ENCODE data around the gene CTDSP1. TPM values are rescaled to one million over a fixed set of nuclear protein-coding genes. Genes with fewer than 3 reads are reported as not detected.
A peak's percentile ranks its signal among the peaks of the same experiment; 100 is the strongest.

Gene CTDSP1
- total RNA-seq, 1 experiment from 2014 or later = 86.5 TPM

DNA sequence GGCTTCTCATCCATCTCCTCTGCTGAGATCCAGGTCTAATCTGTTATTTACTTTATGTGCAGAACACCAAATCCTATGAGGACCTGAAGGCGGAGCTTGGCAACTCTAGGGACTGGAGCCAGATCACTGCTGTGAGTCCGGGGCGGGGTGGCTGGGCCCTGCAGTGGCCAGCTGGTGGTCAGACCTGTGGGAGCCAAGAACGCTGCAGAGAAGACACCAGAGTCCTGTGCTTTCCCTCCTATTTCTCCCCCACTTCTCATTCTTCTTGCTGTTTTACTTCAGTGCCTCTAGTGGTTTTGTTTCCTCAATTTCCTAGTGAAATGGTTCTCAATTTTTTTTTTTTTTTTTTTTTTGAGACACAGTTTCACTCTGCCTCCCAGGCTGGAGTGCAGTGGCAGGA, 38.9 kb downstream of the CTDSP1 start:
- in situ Hi-C loops (cut with HindIII; ENCODE audit: low sequenced_read_pairs) = no loop called here

DNA sequence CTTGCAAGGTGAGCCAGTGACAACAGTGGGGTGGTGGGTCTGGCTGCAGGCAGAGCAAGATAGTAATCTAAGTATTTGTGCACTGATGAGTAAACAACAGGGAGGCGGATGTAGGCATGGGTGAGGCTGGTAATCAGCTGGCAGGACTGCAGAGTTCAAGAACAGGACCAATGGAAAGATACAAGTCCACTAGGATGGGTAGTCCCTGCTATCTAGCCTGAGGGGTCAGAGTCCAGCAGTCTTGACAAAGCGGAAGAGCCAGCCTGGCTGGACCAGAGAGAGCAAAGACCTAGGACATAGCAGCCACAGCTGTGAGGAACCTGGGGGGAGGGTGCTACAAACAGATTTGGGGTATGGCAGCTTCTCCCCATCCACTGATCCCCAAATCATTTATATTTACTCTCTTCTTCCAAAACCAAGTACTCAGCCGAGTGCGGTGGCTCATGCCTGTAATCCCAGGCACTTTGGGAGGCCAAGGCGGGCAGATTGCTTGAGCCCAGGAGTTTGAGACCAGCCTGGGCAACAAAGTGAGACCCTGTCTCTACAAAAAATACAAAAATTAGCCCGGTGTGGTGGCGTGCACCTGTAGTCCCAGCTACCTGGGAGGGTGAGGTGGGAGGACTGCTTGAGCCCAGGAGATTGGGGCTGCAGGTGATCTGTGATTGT, 45.2 kb downstream of the CTDSP1 start:
- in situ Hi-C loops (cut with HindIII; ENCODE audit: low sequenced_read_pairs) = no loop called here
- no peak for DNase-seq (ENCODE audit: low spot score)

More for the DNA sequence above, 38.9 kb downstream of the CTDSP1 start:
- peak; percentile 69 for DNase-seq (ENCODE audit: low spot score)

DNA sequence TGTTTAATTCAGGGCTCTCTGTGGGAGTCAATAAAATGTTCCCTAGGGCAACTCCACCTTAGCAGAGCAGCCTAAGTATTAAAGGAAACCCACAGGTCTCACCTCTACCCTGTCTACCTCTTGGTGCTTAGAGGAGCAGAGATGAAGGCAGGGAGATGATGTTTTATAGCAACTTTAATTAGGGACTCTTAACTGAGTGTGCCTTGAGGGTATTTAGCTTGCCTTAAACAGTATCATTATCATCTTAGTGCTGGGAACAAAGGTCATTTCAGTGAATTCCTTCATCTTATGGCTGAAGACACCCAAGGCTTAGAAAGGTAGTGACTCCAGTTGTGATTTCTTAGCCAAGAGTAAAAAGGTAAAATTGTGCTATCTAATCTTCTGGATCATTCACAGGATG, 45.9 kb downstream of the CTDSP1 start:
- in situ Hi-C loops (cut with HindIII; ENCODE audit: low sequenced_read_pairs) = no loop called here
- no peak for DNase-seq (ENCODE audit: low spot score)

DNA sequence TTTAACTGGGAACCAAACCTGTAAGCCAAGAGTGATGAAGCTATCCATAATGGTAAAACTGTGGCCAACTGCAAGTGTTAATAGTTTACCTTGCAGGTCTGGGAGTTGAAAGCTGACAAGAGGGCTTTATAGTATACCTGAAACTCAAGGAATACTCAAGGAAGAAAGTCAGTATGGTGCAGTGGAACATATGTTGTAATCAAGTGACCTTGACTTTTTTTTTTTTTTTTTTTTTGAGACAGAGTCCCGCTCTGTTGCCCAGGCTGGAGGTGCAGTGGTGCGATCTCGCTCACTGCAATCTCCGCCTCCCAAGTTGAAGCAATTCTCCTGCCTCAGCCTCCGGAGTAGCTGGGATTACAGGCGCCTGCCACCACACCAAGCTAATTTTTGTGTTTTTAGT, 46.9 kb downstream of the CTDSP1 start:
- no peak for DNase-seq (ENCODE audit: low spot score)

DNA sequence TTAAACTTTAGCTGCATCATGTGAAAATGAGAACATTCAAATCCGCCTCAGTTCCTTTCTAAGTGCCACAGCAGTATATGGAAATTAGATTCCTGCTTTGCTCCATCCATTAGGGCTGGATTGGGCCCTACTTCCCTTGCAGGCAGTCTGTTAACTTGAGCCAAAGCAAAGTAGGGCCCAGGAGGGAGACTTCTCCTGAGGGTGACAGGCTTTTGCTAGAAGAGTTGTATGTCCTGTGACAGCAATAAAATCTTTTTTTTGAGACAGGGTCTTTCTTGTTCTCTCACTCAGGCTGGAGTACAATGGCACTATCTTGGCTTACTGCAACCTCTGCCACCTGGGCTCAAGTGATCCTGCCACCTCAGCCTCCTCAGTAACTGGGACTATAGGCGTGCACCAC, 47.4 kb downstream of the CTDSP1 start:
- DNase-seq (ENCODE audit: low spot score) = no peak
- in situ Hi-C loops (cut with HindIII; ENCODE audit: low sequenced_read_pairs) = no loop called here

More for the DNA sequence above, 46.9 kb downstream of the CTDSP1 start:
- in situ Hi-C loops (cut with HindIII; ENCODE audit: low sequenced_read_pairs) = no loop called here

DNA sequence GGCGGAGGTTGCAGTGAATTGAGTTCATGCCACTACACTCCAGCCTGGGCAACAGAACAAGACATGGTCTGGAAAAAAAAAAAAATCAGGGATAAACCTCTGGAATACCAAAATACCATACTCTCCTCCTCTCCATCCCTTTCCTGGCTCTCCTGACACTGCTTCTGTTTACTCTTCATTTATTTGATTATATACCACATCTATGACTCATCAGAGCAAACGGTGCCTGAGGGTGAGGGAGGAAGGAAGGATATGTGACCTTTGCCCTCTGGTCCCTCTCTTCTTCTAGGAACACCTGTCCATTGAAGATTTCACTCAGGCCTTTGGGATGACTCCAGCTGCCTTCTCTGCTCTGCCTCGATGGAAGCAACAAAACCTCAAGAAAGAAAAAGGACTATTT, 49.3 kb downstream of the CTDSP1 start:
- DNase-seq (ENCODE audit: low spot score) = no peak
- in situ Hi-C loops (cut with HindIII; ENCODE audit: low sequenced_read_pairs) = no loop called here

DNA sequence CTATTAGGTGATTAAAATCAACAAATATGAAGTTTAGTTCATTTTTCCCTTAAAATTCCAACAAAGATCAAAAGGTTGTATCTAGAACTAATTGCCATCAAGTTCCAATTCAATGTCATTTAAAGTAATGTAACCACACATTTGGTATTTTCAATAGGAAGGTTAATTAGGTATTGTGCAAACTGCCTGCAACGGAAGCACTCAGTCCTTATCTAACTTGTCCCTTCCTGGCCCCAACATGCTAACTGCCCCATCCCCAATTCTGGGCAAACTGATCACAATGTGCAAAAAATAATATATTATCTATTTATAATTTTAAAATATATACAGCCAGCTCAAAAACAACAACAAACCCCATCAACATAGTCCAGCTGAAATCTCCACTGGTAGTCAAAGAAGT, 52.4 kb downstream of the CTDSP1 start:
- no peak for DNase-seq (ENCODE audit: low spot score)
- in situ Hi-C loops (cut with HindIII; ENCODE audit: low sequenced_read_pairs) = no loop called here

Other genes starting within 250 kb of the CTDSP1 start
- gene CXCR1, start 232.9 kb upstream of the CTDSP1 start, total RNA-seq (2014; rRNA removed; shearing (Covaris generic)) = not detected in 2 replicates
- 263 and 286 TPM in 2 replicates for gene ARPC2, start 182.7 kb upstream of the CTDSP1 start, total RNA-seq (2014; rRNA removed; shearing (Covaris generic))
- gene GPBAR1, start 138.9 kb upstream of the CTDSP1 start, total RNA-seq (2014; rRNA removed; shearing (Covaris generic)) = not detected in 2 replicates
- gene AAMP, start 129.7 kb upstream of the CTDSP1 start, total RNA-seq (2014; rRNA removed; shearing (Covaris generic)) = 128 and 217 TPM in 2 replicates
- gene PNKD, start 129.3 kb upstream of the CTDSP1 start, total RNA-seq (2014; rRNA removed; shearing (Covaris generic)) = 37.5 and 44.6 TPM in 2 replicates
- 83.7 and 100 TPM in 2 replicates for gene TMBIM1, start 107.4 kb upstream of the CTDSP1 start, total RNA-seq (2014; rRNA removed; shearing (Covaris generic))
- 0.25 and 2.7 TPM in 2 replicates for gene CATIP, start 43.0 kb upstream of the CTDSP1 start, total RNA-seq (2014; rRNA removed; shearing (Covaris generic))
- gene SLC11A1, start 17.6 kb upstream of the CTDSP1 start, total RNA-seq (2014; rRNA removed; shearing (Covaris generic)) = 0.12 and 0.27 TPM in 2 replicates
- gene VIL1, start 19.3 kb downstream of the CTDSP1 start, total RNA-seq (2014; rRNA removed; shearing (Covaris generic)) = not detected in 2 replicates
- gene USP37, start 168.5 kb downstream of the CTDSP1 start, total RNA-seq (2014; rRNA removed; shearing (Covaris generic)) = 10.7 and 25.6 TPM in 2 replicates
- 85.2 and 92.8 TPM in 2 replicates for gene CNOT9, start 169.0 kb downstream of the CTDSP1 start, total RNA-seq (2014; rRNA removed; shearing (Covaris generic))
- gene PLCD4, start 208.0 kb downstream of the CTDSP1 start, total RNA-seq (2014; rRNA removed; shearing (Covaris generic)) = 1.2 and 1.3 TPM in 2 replicates

Data from G401 (cell line).